Activated B cell treated with CpG ODN at 0.5 μM for 24 hours (primary cell): Measurements from ENCODE around the gene DEPP1. TPM values are rescaled to one million over a fixed set of nuclear protein-coding genes. Genes with fewer than 3 reads are reported as not detected.

ENCODE experiments used
- ATAC-seq: fragments of 200-7000 bp; cut with Tn5 transposase; one replicate; pipeline ENCODE4 v1.10.0; 2021; ENCODE audit warnings: low read depth, mild to moderate bottlenecking, moderate library complexity
- CTCF ChIA-PET: fragments of 350-600 bp; sonication (Branson Sonifier 250); formaldehyde crosslinking; loops from one replicate; lab custom pipeline; 2021; ENCODE audit warnings: antibody characterized with exemption; lab: Charles Lee
- POLR2A ChIA-PET: fragments of 350-600 bp; sonication (Branson Sonifier 250); formaldehyde crosslinking; loops from one replicate; lab custom pipeline; 2021; ENCODE audit warnings: antibody characterized with exemption; lab: Charles Lee
- DNase-seq: peaks from one replicate; pipeline ENCODE4 v3.0.0; 2022
- H3K27ac Mint-ChIP-seq: one replicate; pipeline ENCODE4 v1.8.0; 2020; ENCODE audit warnings: mixed read lengths
- H3K27me3 Mint-ChIP-seq: one replicate; pipeline ENCODE4 v1.8.0; 2021; ENCODE audit warnings: mixed read lengths
- H3K36me3 Mint-ChIP-seq: one replicate; pipeline ENCODE4 v1.8.0; 2021; ENCODE audit warnings: low read depth, mixed read lengths
- H3K4me1 Mint-ChIP-seq: one replicate; pipeline ENCODE4 v1.8.0; 2021; ENCODE audit warnings: mixed read lengths
- H3K4me3 Mint-ChIP-seq: one replicate; pipeline ENCODE4 v1.8.0; 2020; ENCODE audit warnings: mild to moderate bottlenecking, mixed read lengths
- H3K9me3 Mint-ChIP-seq: one replicate; pipeline ENCODE4 v1.8.0; 2020; ENCODE audit warnings: mixed read lengths
- intact Hi-C: fragments of 100-400 bp; cut with micrococcal nuclease; formaldehyde crosslinking; loops from one replicate; pipeline ENCODE4 v1.15.1; 2024
- total RNA-seq: library from RNA; stranded (reverse); gene quantifications from 2 replicates; pipeline ENCODE4 v1.2.3, GENCODE V29; 2022
- TF ChIP-seq, protein P1 (sequence below): fragments of 200-600 bp; IDR thresholded peaks from one replicate; pipeline ENCODE4 v1.8.0; 2022; ENCODE audit warnings: antibody characterized with exemption, mild to moderate bottlenecking

Gene DEPP1
- total RNA-seq, 1 donor from 2014 or later = 0.11 TPM

DNA sequence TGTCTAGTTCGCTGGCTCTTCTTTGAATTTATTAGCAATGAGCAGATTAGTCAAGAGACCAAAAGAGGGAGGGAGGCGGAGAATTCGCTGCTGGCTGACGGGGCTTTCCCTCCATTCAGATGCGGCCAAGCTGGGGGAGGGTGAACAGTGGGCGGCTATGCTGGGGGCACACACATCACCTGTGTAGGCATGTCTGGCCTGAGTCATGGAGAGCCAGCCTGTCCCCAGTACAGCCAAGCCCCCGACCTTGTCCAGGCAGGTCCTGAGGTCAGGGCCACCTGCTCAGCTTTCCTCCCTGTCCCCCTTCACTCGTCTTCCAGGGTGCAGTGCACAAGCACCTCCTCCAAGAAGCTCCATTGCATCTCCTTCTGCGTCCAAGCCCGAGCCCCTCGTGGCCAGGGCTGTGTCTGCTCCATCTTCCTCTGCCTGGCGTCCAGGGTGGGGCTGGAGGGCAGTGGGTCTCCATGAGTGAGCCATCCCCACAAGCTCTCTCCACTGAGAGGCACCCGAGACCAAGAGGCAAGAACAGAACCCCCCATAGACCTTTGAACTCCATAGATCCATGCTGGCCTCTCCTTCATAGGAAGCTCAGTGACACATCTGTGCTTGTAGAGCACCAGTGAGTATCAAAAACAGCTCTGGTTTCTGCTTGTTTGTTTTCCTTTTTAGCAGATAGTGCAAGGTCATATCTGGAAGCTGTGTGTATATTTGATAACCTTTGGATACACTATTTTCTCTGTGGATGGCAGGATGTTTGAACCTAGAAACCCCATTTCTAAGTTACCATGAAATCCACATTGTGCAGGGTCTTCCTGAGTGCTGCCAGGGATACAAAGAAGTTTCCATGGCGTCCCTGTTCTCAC lies 1.9 kb upstream of the DEPP1 start:
- intact Hi-C loops = no loop called here
- POLR2A ChIA-PET = no interaction called here
- Mint-ChIP-seq H3K4me3 (no peak overlapping the region), H3K36me3 (no peaks in the 10 kb centered on the region), H3K4me1 (no peaks in the 10 kb centered on the region), H3K9me3 (no peaks in the 10 kb centered on the region), H3K27me3 (peaks cover 2% of the 10 kb centered on the region), H3K27ac (no peak overlapping the region)
- CTCF ChIA-PET = interaction anchor here (1.2 kb wide), 1 partner anchor 48 kb away, joined by 5 read pairs; no protein-coding TSS in a partner anchor
- no peak for ATAC-seq
- DNase-seq = no peak
- TF ChIP-seq, protein P1, sequence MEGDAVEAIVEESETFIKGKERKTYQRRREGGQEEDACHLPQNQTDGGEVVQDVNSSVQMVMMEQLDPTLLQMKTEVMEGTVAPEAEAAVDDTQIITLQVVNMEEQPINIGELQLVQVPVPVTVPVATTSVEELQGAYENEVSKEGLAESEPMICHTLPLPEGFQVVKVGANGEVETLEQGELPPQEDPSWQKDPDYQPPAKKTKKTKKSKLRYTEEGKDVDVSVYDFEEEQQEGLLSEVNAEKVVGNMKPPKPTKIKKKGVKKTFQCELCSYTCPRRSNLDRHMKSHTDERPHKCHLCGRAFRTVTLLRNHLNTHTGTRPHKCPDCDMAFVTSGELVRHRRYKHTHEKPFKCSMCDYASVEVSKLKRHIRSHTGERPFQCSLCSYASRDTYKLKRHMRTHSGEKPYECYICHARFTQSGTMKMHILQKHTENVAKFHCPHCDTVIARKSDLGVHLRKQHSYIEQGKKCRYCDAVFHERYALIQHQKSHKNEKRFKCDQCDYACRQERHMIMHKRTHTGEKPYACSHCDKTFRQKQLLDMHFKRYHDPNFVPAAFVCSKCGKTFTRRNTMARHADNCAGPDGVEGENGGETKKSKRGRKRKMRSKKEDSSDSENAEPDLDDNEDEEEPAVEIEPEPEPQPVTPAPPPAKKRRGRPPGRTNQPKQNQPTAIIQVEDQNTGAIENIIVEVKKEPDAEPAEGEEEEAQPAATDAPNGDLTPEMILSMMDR = no peak

- no peak for DNase-seq
- ChIA-PET POLR2A (no interaction called here), CTCF (interaction anchor here (1.2 to 4.2 kb wide), 3 partner anchors 44 to 47 kb away, joined by 3 to 50 read pairs (median 5); no protein-coding TSS in a partner anchor)
- Mint-ChIP-seq H3K4me1 (peaks cover 3% of the 10 kb centered on the region), H3K27ac (no peak overlapping the region), H3K4me3 (no peak overlapping the region), H3K9me3 (no peaks in the 10 kb centered on the region), H3K27me3 (peaks cover 2% of the 10 kb centered on the region), H3K36me3 (no peaks in the 10 kb centered on the region)
- TF ChIP-seq, protein P1 = no peak
- ATAC-seq = no peak
- intact Hi-C loops = no loop called here
These were observed 927 bp upstream of the DEPP1 start for GRCh38 chr10:44979281-44980191.

- no peak for DNase-seq
- peaks cover 16% of the 10 kb centered on the region for H3K4me1 Mint-ChIP-seq
- H3K4me3 Mint-ChIP-seq = no peak overlapping the region
- intact Hi-C loops = no loop called here
- TF ChIP-seq, protein P1 = no peak
- H3K36me3 Mint-ChIP-seq = no peaks in the 10 kb centered on the region
- ChIA-PET POLR2A (no interaction called here), CTCF (interaction anchor here (1.2 to 4.2 kb wide), 2 partner anchors 43 to 46 kb away, joined by 3 to 50 read pairs; no protein-coding TSS in a partner anchor)
- H3K9me3 Mint-ChIP-seq = no peaks in the 10 kb centered on the region
- peaks cover 2% of the 10 kb centered on the region for H3K27me3 Mint-ChIP-seq
- H3K27ac Mint-ChIP-seq = no peak overlapping the region
- ATAC-seq = no peak
These were observed 418 bp downstream of the DEPP1 start for GRCh38 chr10:44978213-44978569.

DNA sequence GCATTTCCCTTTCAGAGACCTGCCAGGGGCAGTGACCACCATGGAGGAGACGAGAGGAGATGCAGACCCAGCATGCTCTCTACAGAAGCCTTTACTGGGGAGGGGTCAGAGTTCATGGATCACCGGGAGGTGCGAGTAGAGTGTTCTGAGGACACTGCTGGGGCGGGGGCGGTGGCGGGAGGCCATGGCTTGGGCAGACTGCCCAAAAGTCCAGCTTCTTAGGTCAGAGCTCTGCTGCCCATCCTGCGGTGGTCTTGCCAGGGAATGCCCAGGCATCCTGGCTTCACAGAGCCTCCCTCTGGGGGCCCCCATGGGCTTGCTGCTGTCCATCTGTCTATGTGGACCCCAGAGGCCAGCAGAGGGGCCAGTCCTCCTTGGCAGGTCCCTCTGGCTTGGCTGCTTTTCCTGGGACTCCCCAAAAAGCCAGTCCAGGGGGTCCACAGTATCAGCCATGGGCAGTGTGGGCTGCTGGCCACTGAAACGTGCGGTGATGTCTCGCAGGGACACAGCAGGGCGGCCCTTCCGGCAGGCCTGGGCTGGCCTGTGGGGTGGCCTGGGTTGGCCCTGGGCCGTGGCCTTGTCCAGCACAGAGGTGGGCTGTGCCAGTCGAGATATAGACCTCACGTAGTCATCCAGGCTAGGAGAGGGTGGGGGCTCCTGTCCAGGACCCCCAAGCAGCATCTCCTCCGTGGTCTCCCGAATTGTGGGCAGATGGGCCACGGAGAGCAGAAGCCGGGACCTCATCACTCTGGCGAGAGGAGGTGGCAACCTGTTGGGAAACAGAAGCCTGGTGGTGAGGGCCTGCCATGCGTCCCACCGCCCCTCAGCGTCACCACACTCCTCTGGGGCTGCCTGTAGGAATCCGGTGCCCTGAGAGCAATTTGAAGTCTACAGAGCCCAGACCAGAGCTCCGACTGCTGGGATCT lies 1.1 kb downstream of the DEPP1 start:
- intact Hi-C loops = no loop called here
- Mint-ChIP-seq H3K4me1 (peaks cover 22% of the 10 kb centered on the region), H3K9me3 (no peaks in the 10 kb centered on the region), H3K27me3 (peaks cover 2% of the 10 kb centered on the region), H3K36me3 (no peaks in the 10 kb centered on the region), H3K4me3 (no peak overlapping the region), H3K27ac (no peak overlapping the region)
- DNase-seq (no peak), ATAC-seq (no peak)
- TF ChIP-seq, protein P1 = no peak
- ChIA-PET POLR2A (no interaction called here), CTCF (interaction anchor here (1.1 to 4.2 kb wide), 3 partner anchors 42 to 48 kb away, joined by 3 to 50 read pairs (median 3); no protein-coding TSS in a partner anchor)
